GM18951 (cell line): Measurements from ENCODE around the gene MTMR11.

Experiments
- POLR2A ChIP-seq: IDR thresholded peaks from 4 replicates; pipeline ENCODE4 v1.6.1; 2011; ENCODE audit warnings: mild to moderate bottlenecking; ENCODE audit not compliant: insufficient read length, insufficient read depth; ENCODE audit errors: extremely low read depth
- in situ Hi-C: fragments of 300-500 bp; cut with MboI; formaldehyde crosslinking; loops from one replicate; pipeline ENCODE4 v1.12.0; 2022; ENCODE audit warnings: low sequenced_read_pairs, mixed read lengths, inconsistent platforms; ENCODE audit not compliant: unreplicated experiment

The MTMR11 gene

GRCh38 chr1:149927563-149928400, 8.9 kb downstream of the MTMR11 start, which contains the start of gene SF3B4:
TSS of gene SF3B4 (minus strand) at chr1:149927803. CDS start at chr1:149927759, 44 bp downstream.
- in situ Hi-C loops: no loop called here

GRCh38 chr1:149927056-149927562, 9.6 kb downstream of the MTMR11 start:
- in situ Hi-C loops: no loop called here
- TF ChIP-seq POLR2A: no peak

More at GRCh38 chr1:149927563-149928400, 8.9 kb downstream of the MTMR11 start, which contains the start of gene SF3B4:
- TF ChIP-seq POLR2A: peak; percentile 96

- TF ChIP-seq POLR2A: no peak
- in situ Hi-C loops: no loop called here
Observed at GRCh38 chr1:149926296-149926695, 10.4 kb downstream of the MTMR11 start.

- in situ Hi-C loops: no loop called here
Observed at GRCh38 chr1:149925751-149926150, 10.9 kb downstream of the MTMR11 start.

GRCh38 chr1:149925345-149925744, 11.3 kb downstream of the MTMR11 start:
- TF ChIP-seq POLR2A: no peak
- in situ Hi-C loops: no loop called here

More at GRCh38 chr1:149925751-149926150, 10.9 kb downstream of the MTMR11 start:
- no peak for TF ChIP-seq POLR2A

- in situ Hi-C loops: no loop called here
- TF ChIP-seq POLR2A: no peak
Observed at GRCh38 chr1:149923626-149924025, 13.1 kb downstream of the MTMR11 start.

- in situ Hi-C loops: no loop called here
- TF ChIP-seq POLR2A: peak; percentile 41
Observed at GRCh38 chr1:149917571-149918144, 19.0 kb downstream of the MTMR11 start, which contains the start of gene SV2A. TSS of gene SV2A (minus strand) at chr1:149917844. CDS start at chr1:149913840, 4,004 bp downstream.

- no peak for TF ChIP-seq POLR2A
- in situ Hi-C loops: no loop called here
Observed at GRCh38 chr1:149916898-149917252, 19.8 kb downstream of the MTMR11 start.

- TF ChIP-seq POLR2A: no peak
- in situ Hi-C loops: no loop called here
Observed at GRCh38 chr1:149916193-149916897, 20.3 kb downstream of the MTMR11 start.

- TF ChIP-seq POLR2A: no peak
- in situ Hi-C loops: no loop called here
Observed at GRCh38 chr1:149915429-149916192, 21.1 kb downstream of the MTMR11 start.

- in situ Hi-C loops: no loop called here
Observed at GRCh38 chr1:149914545-149914944, 22.1 kb downstream of the MTMR11 start.

GRCh38 chr1:149906570-149907075, 30.1 kb downstream of the MTMR11 start:
- no peak for TF ChIP-seq POLR2A
- in situ Hi-C loops: no loop called here

More at GRCh38 chr1:149914545-149914944, 22.1 kb downstream of the MTMR11 start:
- no peak for TF ChIP-seq POLR2A
